ENCODE data around the gene GAL3ST1. TPM values are rescaled to one million over a fixed set of nuclear protein-coding genes. Genes with fewer than 3 reads are reported as not detected.
"Not testable (repeated sequence)": the region's sequence is repeated elsewhere in the genome, so short reads cannot be mapped to it uniquely, and the experiment has no call there.

The GAL3ST1 gene
- total RNA-seq, 1 donor from 2014 or later, result 23.7 TPM

GRCh38 chr22:30546616-30547015, 27.8 kb downstream of the GAL3ST1 start, which contains the start of gene SEC14L6:
Gene SEC14L6, minus strand, starts transcription at chr22:30546741. Its CDS starts 59 bp downstream, at chr22:30546682.
- Mint-ChIP-seq H3K27ac (peak within 1 kb of the TSS; percentile 27), H3K27me3 (peaks cover 20% of the 10 kb centered on the region), H3K36me3 (ENCODE audit: insufficient read depth) (no peaks in the 10 kb centered on the region), H3K4me3 (ENCODE audit: low read depth) (no peak within 1 kb of the TSS), H3K9me3 (ENCODE audit: low read depth) (no peaks in the 10 kb centered on the region), H3K4me1 (ENCODE audit: low read depth) (peaks cover 4% of the 10 kb centered on the region)
- DNase-seq (ENCODE audit: low spot score, unreplicated experiment), result no peak
- TF ChIP-seq CTCF (IDR thresholded peaks at IDR 0.05; ENCODE audit: unreplicated experiment), result no peak

GRCh38 chr22:30542811-30543188, 31.7 kb downstream of the GAL3ST1 start:
- peaks cover 4% of the 10 kb centered on the region for H3K4me1 Mint-ChIP-seq (ENCODE audit: low read depth)
- peak overlapping the region; percentile 60 for H3K4me3 Mint-ChIP-seq (ENCODE audit: low read depth)
- DNase-seq (ENCODE audit: low spot score, unreplicated experiment), result no peak
- H3K27me3 Mint-ChIP-seq, result peaks cover 17% of the 10 kb centered on the region
- H3K36me3 Mint-ChIP-seq (ENCODE audit: insufficient read depth), result no peaks in the 10 kb centered on the region
- H3K27ac Mint-ChIP-seq, result peak overlapping the region; percentile 1
- no peaks in the 10 kb centered on the region for H3K9me3 Mint-ChIP-seq (ENCODE audit: low read depth)
- TF ChIP-seq CTCF (IDR thresholded peaks at IDR 0.05; ENCODE audit: unreplicated experiment), result no peak

GRCh38 chr22:30541961-30542810, 32.3 kb downstream of the GAL3ST1 start:
- H3K4me3 Mint-ChIP-seq (ENCODE audit: low read depth), result peak overlapping the region; percentile 72
- no peak for TF ChIP-seq CTCF (IDR thresholded peaks at IDR 0.05; ENCODE audit: unreplicated experiment)
- H3K27ac Mint-ChIP-seq, result peak overlapping the region; percentile 71
- H3K27me3 Mint-ChIP-seq, result peaks cover 16% of the 10 kb centered on the region
- DNase-seq (ENCODE audit: low spot score, unreplicated experiment), result peak; percentile 28
- no peaks in the 10 kb centered on the region for H3K9me3 Mint-ChIP-seq (ENCODE audit: low read depth)
- no peaks in the 10 kb centered on the region for H3K36me3 Mint-ChIP-seq (ENCODE audit: insufficient read depth)
- peaks cover 4% of the 10 kb centered on the region for H3K4me1 Mint-ChIP-seq (ENCODE audit: low read depth)

- Mint-ChIP-seq H3K27me3 (peaks cover 11% of the 10 kb centered on the region), H3K4me3 (ENCODE audit: low read depth) (peak overlapping the region; percentile 72), H3K27ac (peak overlapping the region; percentile 71)
- H3K36me3 Mint-ChIP-seq (ENCODE audit: insufficient read depth); H3K9me3 Mint-ChIP-seq (ENCODE audit: low read depth); H3K4me1 Mint-ChIP-seq (ENCODE audit: low read depth); DNase-seq (ENCODE audit: low spot score, unreplicated experiment): not testable (repeated sequence)
Measured at GRCh38 chr22:30541511-30541910, 33.0 kb downstream of the GAL3ST1 start.

GRCh38 chr22:30539368-30539767, 35.1 kb downstream of the GAL3ST1 start:
- Mint-ChIP-seq H3K27me3 (peaks cover 6% of the 10 kb centered on the region), H3K9me3 (ENCODE audit: low read depth) (no peaks in the 10 kb centered on the region), H3K36me3 (ENCODE audit: insufficient read depth) (no peaks in the 10 kb centered on the region), H3K4me1 (ENCODE audit: low read depth) (peaks cover 4% of the 10 kb centered on the region), H3K4me3 (ENCODE audit: low read depth) (no peak overlapping the region), H3K27ac (no peak overlapping the region)
- no peak for TF ChIP-seq CTCF (IDR thresholded peaks at IDR 0.05; ENCODE audit: unreplicated experiment)
- no peak for DNase-seq (ENCODE audit: low spot score, unreplicated experiment)

- DNase-seq (ENCODE audit: low spot score, unreplicated experiment), result no peak
- Mint-ChIP-seq H3K27me3 (peaks cover 3% of the 10 kb centered on the region), H3K9me3 (ENCODE audit: low read depth) (no peaks in the 10 kb centered on the region), H3K36me3 (ENCODE audit: insufficient read depth) (no peaks in the 10 kb centered on the region), H3K4me1 (ENCODE audit: low read depth) (peaks cover 4% of the 10 kb centered on the region), H3K27ac (no peak overlapping the region), H3K4me3 (ENCODE audit: low read depth) (no peak overlapping the region)
- no peak for TF ChIP-seq CTCF (IDR thresholded peaks at IDR 0.05; ENCODE audit: unreplicated experiment)
Measured at GRCh38 chr22:30538280-30538679, 36.2 kb downstream of the GAL3ST1 start.
